ENCODE data around the gene MTHFD2. TPM values are rescaled to one million over a fixed set of nuclear protein-coding genes. Genes with fewer than 3 reads are reported as not detected.
A peak's percentile ranks its signal among the peaks of the same experiment; 100 is the strongest.

MTHFD2 gene
- total and polyA plus RNA-seq, 2 of the 8 experiments (the other 6 are each of a cell fraction or from before 2014, with no cell fraction given) = 99.5 to 291 TPM

- Histone ChIP-seq H3K9me3 (ENCODE audit: insufficient read depth in 2 of 2, low read depth in 1 of 2, low read length in 1 of 2) (no peaks in the 10 kb centered on the region), H3K4me2 (ENCODE audit: insufficient read depth in 1 of 2, low read depth in 2 of 2, low read length in 2 of 2) (no peak overlapping the region; a peak in 1 of 4 replicates), H3K56ac (replicated peaks; ENCODE audit: insufficient read length, low read depth, low read length) (no peak overlapping the region), H3K27ac (ENCODE audit: low read depth, low read length) (no peak overlapping the region), H3K23ac (ENCODE audit: insufficient read length) (no peak overlapping the region), H2BK5ac (ENCODE audit: low read depth, low read length) (no peak overlapping the region), H3K27me3 (replicated peaks in 1 of 4; ENCODE audit: control insufficient read depth in 3 of 4, extremely low read depth in 1 of 4, insufficient read depth in 3 of 4, low read length in 3 of 4) (no peaks in the 10 kb centered on the region), H3K4me3 (ENCODE audit: extremely low read depth in 1 of 4, insufficient read depth in 2 of 4, low read depth in 3 of 4, low read length in 4 of 4) (no peak overlapping the region), H3K18ac (ENCODE audit: extremely low read depth, low read length) (no peak overlapping the region), H2BK120ac (replicated peaks; ENCODE audit: low read depth, low read length) (no peak overlapping the region), H3K9ac (replicated peaks in 1 of 4; ENCODE audit: extremely low read depth in 1 of 4, low read depth in 3 of 4, low read length in 3 of 4) (no peak overlapping the region), H2BK20ac (ENCODE audit: low read length) (no peak overlapping the region), H2AK5ac (ENCODE audit: low read depth, low read length) (peak overlapping the region; percentile 89; the same call in 1 of the 2 replicates), H4K20me1 (replicated peaks in 1 of 2; ENCODE audit: control insufficient read depth in 1 of 2, insufficient read depth in 2 of 2, low read length in 2 of 2) (peaks cover 15 to 22% of the 10 kb centered on the region in 2 experiments), H4K91ac (replicated peaks; ENCODE audit: insufficient read length, low read length) (no peak overlapping the region), H3K79me1 (ENCODE audit: low read depth, low read length) (no peaks in the 10 kb centered on the region), H2BK15ac (ENCODE audit: low read length) (no peak overlapping the region), H2BK12ac (ENCODE audit: low read depth, low read length) (peak overlapping the region; percentile 43; the same call in 1 of the 2 replicates), H4K5ac (ENCODE audit: insufficient read length, low read depth, low read length) (no peak overlapping the region), H3K4ac (replicated peaks; ENCODE audit: insufficient read length, low read depth, low read length) (no peak overlapping the region), H3K79me2 (ENCODE audit: control insufficient read depth in 1 of 2, insufficient read depth in 2 of 2, low read length in 2 of 2) (peaks cover 23 to 36% of the 10 kb centered on the region in 2 experiments), H3K4me1 (replicated peaks in 1 of 4; ENCODE audit: control insufficient read depth in 3 of 4, insufficient read depth in 4 of 4, low read length in 3 of 4) (peaks cover 0 to 8% (median 3%) of the 10 kb centered on the region in 4 experiments; a peak in 3 of 7 replicates), H3K23me2 (ENCODE audit: low read depth, low read length) (peaks cover 8% of the 10 kb centered on the region), H4K8ac (ENCODE audit: extremely low read depth, insufficient read depth, low read length) (no peak overlapping the region), H3K14ac (ENCODE audit: insufficient read length) (no peak overlapping the region), H3K36me3 (ENCODE audit: control insufficient read depth in 2 of 4, insufficient read depth in 4 of 4, low read length in 3 of 4) (peaks cover 0 to 19% (median 0%) of the 10 kb centered on the region in 4 experiments; a peak in 3 of 8 replicates), H2AFZ (ENCODE audit: low read length) (no peak overlapping the region)
- peak in 1 of 2 experiments; percentile 29 for DNase-seq (ENCODE audit: low read depth in 1 of 2, low spot score in 2 of 2)
- TF ChIP-seq SIN3A (conservative IDR thresholded peaks at IDR 0.05 in 1 of 2, IDR thresholded peaks at IDR 0.05 in 1 of 2; ENCODE audit: low read depth in 1 of 2, low read length in 2 of 2) (no peak), HDAC6 (IDR thresholded peaks at IDR 0.05; ENCODE audit: low read depth, low read length) (no peak), SIX5 (IDR thresholded peaks at IDR 0.05; ENCODE audit: low read depth, low read length) (no peak), CTCF (IDR thresholded peaks at IDR 0.05; ENCODE audit: control extremely low read depth in 1 of 3, insufficient read depth in 1 of 3, low read depth in 1 of 3, low read length in 3 of 3) (no peak), GTF2F1 (IDR thresholded peaks at IDR 0.05; ENCODE audit: borderline replicate concordance, low read depth, low read length) (no peak)
- TF ChIP-seq, protein P1, sequence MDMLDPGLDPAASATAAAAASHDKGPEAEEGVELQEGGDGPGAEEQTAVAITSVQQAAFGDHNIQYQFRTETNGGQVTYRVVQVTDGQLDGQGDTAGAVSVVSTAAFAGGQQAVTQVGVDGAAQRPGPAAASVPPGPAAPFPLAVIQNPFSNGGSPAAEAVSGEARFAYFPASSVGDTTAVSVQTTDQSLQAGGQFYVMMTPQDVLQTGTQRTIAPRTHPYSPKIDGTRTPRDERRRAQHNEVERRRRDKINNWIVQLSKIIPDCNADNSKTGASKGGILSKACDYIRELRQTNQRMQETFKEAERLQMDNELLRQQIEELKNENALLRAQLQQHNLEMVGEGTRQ (IDR thresholded peaks at IDR 0.05; ENCODE audit: low read length) = no peak
- WGBS, 2 experiments (ENCODE audit: extremely low coverage in 1 of 2, insufficient coverage in 1 of 2, insufficient read length in 1 of 2, insufficient replicate concordance in 2 of 2, low coverage in 1 of 2, low lambda C conversion rate in 2 of 2, missing lambda C conversion rate in 1 of 2) = 92% methylated on average over 4 of the region's 4 CpGs; no CpG with 5 or more reads in 1 of the 2 experiments
- CTCF ChIA-PET (ENCODE audit: partially characterized antibody) = interaction anchor here (1.0 to 1.7 kb wide), 5 partner anchors 9 to 38 kb away, joined by 3 to 5 read pairs (median 4); partner anchors contain the start of gene MOB1A
- FAIRE-seq = no peak
- POLR2A ChIA-PET (ENCODE audit: partially characterized antibody) = interaction anchor here (68.3 to 72.1 kb wide), 2 partner anchors 12 to 19 kb away, joined by 2699 read pairs; partner anchors contain the start of genes BOLA3, MOB1A and MTHFD2
Observed at GRCh38 chr2:74197049-74197448, 1.4 kb upstream of the MTHFD2 start.
